Stomach (tissue), 9 donors: ENCODE data around the gene MATN1. TPM values are rescaled to one million over a fixed set of nuclear protein-coding genes. Genes with fewer than 3 reads are reported as not detected.

Experiments
- DNase-seq, 2 donors: peaks; one replicate each; pipeline versions ENCODE4 v3.0.0 to v3.0.0-alpha.2; 2013 to 2019
- H3K27ac ChIP-seq, 5 donors: fragments of 200-600 bp in 4 of 5; sonication (generic) in 4 of 5; one replicate each; pipeline ENCODE4 v1.5.1; 2013 to 2019; ENCODE audit warnings: mild to moderate bottlenecking in 1 of 5, moderate library complexity in 1 of 5
- H3K27me3 ChIP-seq, 3 donors: fragments of 200-600 bp; sonication (generic); one replicate each; pipeline ENCODE4 v1.5.1; 2017 to 2019; ENCODE audit warnings: mixed run types in 1 of 3
- H3K36me3 ChIP-seq, 4 donors: fragments of 200-600 bp; sonication (generic); 1 replicate in 3 of 4; 2 replicates in 1 of 4; pipeline ENCODE4 v1.5.1; 2016 to 2019
- H3K4me1 ChIP-seq, 4 donors: fragments of 200-600 bp; sonication (generic); one replicate each; pipeline ENCODE4 v1.5.1; 2016 to 2019
- H3K4me3 ChIP-seq, 4 donors: fragments of 200-600 bp; sonication (generic) in 3 of 4; one replicate each; pipeline ENCODE4 v1.5.1; 2016 to 2019; ENCODE audit warnings: mild to moderate bottlenecking in 1 of 4
- H3K9me3 ChIP-seq, 4 donors: fragments of 200-600 bp; sonication (generic); one replicate each; pipeline ENCODE4 v1.5.1; 2016 to 2019
- CTCF ChIP-seq, 7 experiments: fragments of 450-650 bp in 4 of 7; fragments of 200-600 bp in 3 of 7; sonication (generic) in 3 of 7; IDR thresholded peaks; one replicate each; pipeline ENCODE4 v1.5.1; 2016 to 2019; ENCODE audit warnings: antibody characterized with exemption in 7 of 7, control low read depth in 2 of 7, mild to moderate bottlenecking in 1 of 7
- EP300 ChIP-seq: sonication (generic); formaldehyde crosslinking; IDR thresholded peaks from one replicate; pipeline ENCODE4 v1.6.1; 2017; ENCODE audit warnings: antibody characterized with exemption
- POLR2A ChIP-seq, 4 donors: fragments of 450-650 bp; IDR thresholded peaks; one replicate each; pipeline ENCODE4 v1.6.1; 2016; ENCODE audit warnings: antibody characterized with exemption in 4 of 4, control low read depth in 2 of 4, mild to moderate bottlenecking in 1 of 4, moderate library complexity in 1 of 4
- POLR2AphosphoS5 ChIP-seq, 3 donors: sonication (generic); formaldehyde crosslinking; IDR thresholded peaks; one replicate each; pipeline ENCODE4 v1.6.1; 2016; ENCODE audit warnings: antibody characterized with exemption in 3 of 3
- WGBS, 5 donors: extraction: QIAGEN DNeasy Blood & Tissue Kit in 3 of 5; methylation state at CpG; one replicate each; pipeline versions ENCODE4 v1.1.5 to v1.1.7; 2013 to 2018; 5-methylcytosine and 5-hydroxymethylcytosine counted together
- intact Hi-C: fragments of 100-400 bp; cut with DNase I; formaldehyde crosslinking; loops from one replicate; pipeline ENCODE4 v1.15.1; 2023; ENCODE audit warnings: low total_unique reads
- polyA plus RNA-seq, 3 donors: library from polyadenylated mRNA; stranded (reverse); fragments of 200-250 nt; gene quantifications; one replicate each; pipeline ENCODE4 v1.2.3, GENCODE V29; 2013
- total RNA-seq, 5 donors: library from RNA; depleted of rRNA; stranded (reverse); fragments of >200 nt; gene quantifications; one replicate each; pipeline versions ENCODE4 v1.1.0 to v1.2.3, GENCODE V29; 2014 to 2016
- donor health status: healthy with polysubstance abuse.
- donor health status: Bipolar disorder and iron deficiency.
- donor health status: healthy.

The MATN1 gene
- total and polyA plus RNA-seq, 8 donors: 1.7 TPM; not detected in 7

DNA sequence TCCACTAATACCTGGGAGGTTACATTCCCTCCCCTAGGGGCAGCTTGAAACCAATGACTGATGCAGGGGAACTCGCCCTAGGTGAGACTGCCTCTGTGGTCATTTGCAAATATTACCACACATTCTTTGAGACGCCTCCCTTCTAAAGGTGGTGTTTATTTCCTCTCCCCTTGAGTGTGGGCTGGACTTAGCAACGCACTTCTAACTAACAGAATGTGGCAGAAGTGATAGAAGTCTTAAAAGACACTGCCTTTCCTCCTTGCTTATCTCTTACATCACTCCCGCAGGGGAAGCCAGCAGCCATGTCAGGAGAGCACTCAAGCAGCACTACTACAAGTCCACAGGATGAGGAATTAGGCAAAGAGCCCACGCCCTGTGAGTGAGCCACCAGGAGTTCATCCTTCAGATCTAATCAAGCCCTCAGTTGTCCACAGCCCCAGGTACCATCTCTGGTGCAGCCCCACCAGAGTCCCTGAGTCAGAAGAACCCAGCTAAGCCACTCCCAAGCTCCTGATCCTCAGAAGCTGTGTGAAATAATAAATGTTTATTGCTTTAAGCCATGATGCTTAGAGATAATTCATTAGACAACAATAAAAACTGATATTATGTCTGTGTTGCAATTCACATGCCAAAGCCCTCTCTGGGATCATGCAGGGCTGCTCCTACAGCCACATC is 14.8 kb upstream of the MATN1 start:
- no peak for DNase-seq
- 51 to 74% (median 62%) methylated on average over 5 of the region's 5 CpGs for WGBS, 5 donors
- intact Hi-C loops: no loop called here
- TF ChIP-seq CTCF (IDR thresholded peaks at IDR 0.05): no peak
- TF ChIP-seq POLR2AphosphoS5 (IDR thresholded peaks at IDR 0.05): no peak
- TF ChIP-seq POLR2A (IDR thresholded peaks at IDR 0.05): no peak
- no peak for TF ChIP-seq EP300
- Histone ChIP-seq H3K9me3 (no peaks in the 10 kb centered on the region), H3K4me1 (peaks cover 0 to 21% (median 4%) of the 10 kb centered on the region in 4 donors), H3K4me3 (no peak overlapping the region), H3K36me3 (peaks cover 0 to 84% (median 41%) of the 10 kb centered on the region in 4 donors), H3K27ac (no peak overlapping the region), H3K27me3 (no peaks in the 10 kb centered on the region)

- WGBS, 5 donors: 88 to 92% (median 91%) methylated on average over 14 of the region's 14 CpGs
- DNase-seq: no peak
- Histone ChIP-seq H3K4me1 (peaks cover 0 to 15% (median 4%) of the 10 kb centered on the region in 4 donors), H3K9me3 (no peaks in the 10 kb centered on the region), H3K4me3 (no peak overlapping the region), H3K27me3 (no peaks in the 10 kb centered on the region), H3K27ac (no peak overlapping the region), H3K36me3 (peaks cover 0 to 86% (median 41%) of the 10 kb centered on the region in 4 donors)
- intact Hi-C loops: no loop called here
- TF ChIP-seq POLR2A (IDR thresholded peaks at IDR 0.05) (no peak), EP300 (no peak), POLR2AphosphoS5 (IDR thresholded peaks at IDR 0.05) (no peak), CTCF (IDR thresholded peaks at IDR 0.05) (no peak)
Measured at GRCh38 chr1:30737357-30738039, 14.1 kb upstream of the MATN1 start.

DNA sequence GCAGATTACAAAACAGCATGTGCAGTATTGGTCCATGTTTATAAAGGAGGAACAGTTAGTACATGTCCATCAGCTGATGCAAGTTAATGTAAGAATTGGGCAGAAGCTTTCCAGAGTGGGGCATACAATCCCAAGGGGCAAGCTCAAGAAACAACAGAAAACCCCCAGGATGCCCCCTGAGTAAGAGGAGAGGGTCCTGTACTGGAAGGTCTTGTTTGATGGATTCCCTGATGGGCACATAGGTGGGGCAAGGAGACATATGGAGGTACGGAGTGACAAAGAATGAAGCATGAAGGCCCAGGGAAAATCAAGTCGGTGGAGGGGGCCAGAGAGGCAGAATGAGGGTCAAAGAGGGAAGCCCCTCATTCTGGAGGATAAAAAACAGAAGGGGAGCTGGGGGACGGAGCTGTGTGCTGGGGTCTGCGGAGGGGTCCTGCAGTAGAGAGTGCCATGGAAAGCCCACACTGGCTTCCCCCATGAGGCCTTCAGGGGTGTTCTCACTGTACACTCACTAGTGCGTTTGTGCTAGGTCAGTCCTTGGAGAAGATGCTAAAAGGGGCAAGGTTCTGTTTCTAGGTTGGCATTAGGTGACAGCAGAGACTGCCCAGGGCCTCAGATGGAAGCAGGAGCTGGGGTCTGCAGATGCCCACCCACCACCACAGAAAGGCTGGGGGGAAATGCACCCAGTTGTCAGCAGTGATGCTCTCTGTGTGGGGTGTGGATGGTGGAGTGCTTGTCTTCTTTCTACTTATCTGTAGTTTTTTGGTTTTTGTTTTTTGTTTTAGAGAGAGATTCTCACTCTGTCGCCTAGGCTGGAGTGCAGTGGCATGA is 12.5 kb upstream of the MATN1 start:
- Histone ChIP-seq H3K4me1 (no peaks in the 10 kb centered on the region), H3K36me3 (peaks cover 0 to 74% (median 41%) of the 10 kb centered on the region in 4 donors), H3K27me3 (no peaks in the 10 kb centered on the region), H3K27ac (no peak overlapping the region), H3K4me3 (no peak overlapping the region), H3K9me3 (no peaks in the 10 kb centered on the region)
- no peak for TF ChIP-seq EP300
- no peak for TF ChIP-seq CTCF (IDR thresholded peaks at IDR 0.05)
- no peak for TF ChIP-seq POLR2A (IDR thresholded peaks at IDR 0.05)
- no peak for TF ChIP-seq POLR2AphosphoS5 (IDR thresholded peaks at IDR 0.05)
- WGBS, 5 donors: 85 to 93% (median 91%) methylated on average over 6 of the region's 6 CpGs
- DNase-seq: no peak
- intact Hi-C loops: no loop called here

DNA sequence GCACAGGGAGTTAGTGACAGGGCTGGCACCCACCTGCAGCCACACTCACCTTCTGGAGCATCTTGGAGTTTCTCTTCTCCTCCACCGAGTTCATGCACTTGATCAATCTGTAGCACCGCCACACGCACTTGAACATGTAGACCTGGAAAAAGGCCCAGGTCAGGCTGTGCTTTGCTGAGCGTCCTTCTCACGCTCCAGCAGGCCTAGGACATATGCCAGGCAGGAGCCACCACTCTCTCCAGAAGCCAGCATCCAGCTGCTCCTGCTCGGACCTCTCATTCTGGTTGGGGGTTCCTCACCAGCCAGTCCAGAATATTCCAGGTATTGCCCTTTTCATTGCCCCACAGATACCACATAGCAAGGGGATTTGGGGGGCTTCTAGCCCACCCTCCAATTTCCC is 11.7 kb upstream of the MATN1 start:
- H3K4me1 ChIP-seq: no peaks in the 10 kb centered on the region
- no peak overlapping the region for H3K27ac ChIP-seq
- H3K36me3 ChIP-seq: peaks cover 0 to 68% (median 41%) of the 10 kb centered on the region in 4 donors
- intact Hi-C loops: no loop called here
- no peaks in the 10 kb centered on the region for H3K9me3 ChIP-seq
- no peak for TF ChIP-seq CTCF (IDR thresholded peaks at IDR 0.05)
- no peak for TF ChIP-seq EP300
- no peak for TF ChIP-seq POLR2AphosphoS5 (IDR thresholded peaks at IDR 0.05)
- WGBS, 5 donors: 67 to 78% (median 77%) methylated on average over 6 of the region's 6 CpGs
- H3K4me3 ChIP-seq: no peak overlapping the region
- H3K27me3 ChIP-seq: no peaks in the 10 kb centered on the region
- DNase-seq: no peak
